Endometrium (tissue), 2 donors: ENCODE results near the gene PPFIA3.
"Not testable (repeated sequence)": the region's sequence is repeated elsewhere in the genome, so short reads cannot be mapped to it uniquely, and the experiment has no call there.

Experiments
- FAIRE-seq: peaks from 2 replicates; lab custom pipeline; 2012; peaks lifted over from hg19 to GRCh38; lab: Jason Lieb, UNC
- donor health status: control.
- donor health status: control.

PPFIA3 gene

GRCh38 chr19:49103331-49104085 lies 15.8 kb upstream of the PPFIA3 start:
- FAIRE-seq: no peak

GRCh38 chr19:49104229-49104864 lies 15.0 kb upstream of the PPFIA3 start:
- no peak for FAIRE-seq

GRCh38 chr19:49106648-49107135 lies 12.7 kb upstream of the PPFIA3 start:
- FAIRE-seq: no peak

- FAIRE-seq: no peak
Observed at GRCh38 chr19:49107625-49108459, 11.5 kb upstream of the PPFIA3 start.

- FAIRE-seq: no peak
Observed at GRCh38 chr19:49109051-49109450, 10.3 kb upstream of the PPFIA3 start.

- no peak for FAIRE-seq
Observed at GRCh38 chr19:49109569-49110233, 9.6 kb upstream of the PPFIA3 start.

GRCh38 chr19:49110567-49110966 lies 8.8 kb upstream of the PPFIA3 start:
- no peak for FAIRE-seq

- FAIRE-seq: no peak
Observed at GRCh38 chr19:49111218-49111998, 7.9 kb upstream of the PPFIA3 start.

- FAIRE-seq: no peak
Observed at GRCh38 chr19:49113762-49114629, 5.3 kb upstream of the PPFIA3 start, which contains the start of gene LIN7B. LIN7B (plus strand) TSS chr19:49114370; CDS start chr19:49114405, 35 bp downstream.

GRCh38 chr19:49114630-49115363 lies 4.5 kb upstream of the PPFIA3 start:
- no peak for FAIRE-seq

GRCh38 chr19:49116544-49116943 lies 2.8 kb upstream of the PPFIA3 start:
- FAIRE-seq: no peak

GRCh38 chr19:49117677-49118564 lies 1.4 kb upstream of the PPFIA3 start:
- no peak for FAIRE-seq

- FAIRE-seq: no peak
Observed at GRCh38 chr19:49118565-49119410, 556 bp upstream of the PPFIA3 start, which contains the start of gene C19orf73. C19orf73 (minus strand) TSS chr19:49119143; CDS start chr19:49119022, 121 bp downstream.

GRCh38 chr19:49120325-49120683 lies 960 bp downstream of the PPFIA3 start:
- FAIRE-seq: no peak

GRCh38 chr19:49120868-49121267 lies 1.5 kb downstream of the PPFIA3 start:
- FAIRE-seq: no peak

- not testable (repeated sequence) for FAIRE-seq
Observed at GRCh38 chr19:49121841-49122240, 2.5 kb downstream of the PPFIA3 start.

- FAIRE-seq: not testable (repeated sequence)
Observed at GRCh38 chr19:49123285-49123684, 3.9 kb downstream of the PPFIA3 start.
